Skeletal muscle satellite cell (primary cell): ENCODE data around the gene PUS10. TPM values are rescaled to one million over a fixed set of nuclear protein-coding genes. Genes with fewer than 3 reads are reported as not detected.
"Not testable (repeated sequence)": the region's sequence is repeated elsewhere in the genome, so short reads cannot be mapped to it uniquely, and the experiment has no call there.

ENCODE experiments used
- H3K27me3 ChIP-seq: 2 replicates; pipeline ENCODE4 v1.7.0; 2013; ENCODE audit warnings: low read length; ENCODE audit not compliant: control insufficient read depth, insufficient read depth
- H3K36me3 ChIP-seq: 2 replicates; pipeline ENCODE4 v1.7.0; 2013; ENCODE audit warnings: mild to moderate bottlenecking, control low read depth, low read length; ENCODE audit not compliant: insufficient read depth
- H3K4me1 ChIP-seq: 2 replicates; pipeline ENCODE4 v1.7.0; 2013; ENCODE audit warnings: low read length; ENCODE audit not compliant: control insufficient read depth, insufficient read depth
- H3K4me2 ChIP-seq: 2 replicates; pipeline ENCODE4 v1.7.0; 2013; ENCODE audit warnings: mild to moderate bottlenecking, low read length
- H3K4me3 ChIP-seq: 2 replicates; pipeline ENCODE4 v1.7.0; 2013; ENCODE audit warnings: low read length
- H3K9ac ChIP-seq: 2 replicates; pipeline ENCODE4 v1.7.0; 2013; ENCODE audit warnings: mild to moderate bottlenecking, low read depth, low read length, moderate library complexity
- H3K9me3 ChIP-seq: replicated peaks from 2 replicates; pipeline ENCODE4 v1.7.0; 2013; ENCODE audit warnings: mild to moderate bottlenecking, control low read depth, low read length
- small RNA-seq: library from RNA; depleted of rRNA; stranded (forward); fragments of <200 nt; gene quantifications from one replicate; pipeline ENCODE3, GENCODE V24; 2012

PUS10 gene

DNA sequence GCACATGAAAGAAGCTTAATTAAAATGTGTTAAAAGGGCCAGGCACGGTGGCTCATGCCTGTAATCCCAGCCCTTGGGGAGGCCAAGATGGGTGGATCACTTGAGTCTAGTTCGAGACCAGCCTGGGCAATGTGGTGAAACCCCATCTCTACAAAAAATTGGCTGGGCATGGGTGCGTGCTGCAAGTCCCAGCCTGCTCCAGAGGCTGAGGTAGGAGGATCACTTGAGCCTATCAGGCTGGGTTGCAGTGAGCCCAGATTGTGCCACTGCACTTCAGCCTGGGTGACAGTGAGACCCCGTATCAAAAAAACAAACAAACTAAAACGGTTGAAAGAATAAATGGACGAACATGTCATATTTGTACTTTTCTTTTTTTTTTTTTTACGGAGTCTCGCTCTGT is 110.7 kb downstream of the PUS10 start:
- no peaks in the 10 kb centered on the region for H3K9me3 ChIP-seq
- peaks cover 3% of the 10 kb centered on the region for H3K36me3 ChIP-seq
- H3K4me1 ChIP-seq = no peaks in the 10 kb centered on the region
- H3K4me2 ChIP-seq = no peak overlapping the region
- H3K4me3 ChIP-seq = no peak overlapping the region
- no peak overlapping the region for H3K9ac ChIP-seq
- H3K27me3 ChIP-seq = no peaks in the 10 kb centered on the region

DNA sequence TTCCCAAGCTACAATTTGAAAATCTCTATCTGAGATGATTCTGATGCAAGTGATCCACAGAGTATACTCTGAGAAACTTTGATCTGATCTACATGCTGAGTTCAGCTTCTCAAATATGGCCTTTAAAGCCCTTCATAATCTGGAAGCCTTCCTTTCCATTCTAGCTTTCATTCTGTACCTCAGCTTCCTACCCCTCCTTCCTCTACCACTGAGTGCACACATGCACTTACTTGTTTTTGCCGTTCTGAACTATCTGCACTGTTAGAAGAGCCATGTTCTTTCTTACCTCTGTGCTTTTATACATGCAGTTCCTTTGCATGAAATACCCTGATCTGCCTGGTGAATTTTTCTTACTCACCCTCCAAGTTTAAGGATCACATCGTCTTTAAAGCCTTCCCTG is 111.7 kb downstream of the PUS10 start:
- Histone ChIP-seq H3K9me3 (no peaks in the 10 kb centered on the region), H3K9ac (no peak overlapping the region), H3K4me3 (no peak overlapping the region), H3K4me1 (no peaks in the 10 kb centered on the region), H3K27me3 (no peaks in the 10 kb centered on the region), H3K36me3 (peaks cover 8% of the 10 kb centered on the region), H3K4me2 (no peak overlapping the region)

DNA sequence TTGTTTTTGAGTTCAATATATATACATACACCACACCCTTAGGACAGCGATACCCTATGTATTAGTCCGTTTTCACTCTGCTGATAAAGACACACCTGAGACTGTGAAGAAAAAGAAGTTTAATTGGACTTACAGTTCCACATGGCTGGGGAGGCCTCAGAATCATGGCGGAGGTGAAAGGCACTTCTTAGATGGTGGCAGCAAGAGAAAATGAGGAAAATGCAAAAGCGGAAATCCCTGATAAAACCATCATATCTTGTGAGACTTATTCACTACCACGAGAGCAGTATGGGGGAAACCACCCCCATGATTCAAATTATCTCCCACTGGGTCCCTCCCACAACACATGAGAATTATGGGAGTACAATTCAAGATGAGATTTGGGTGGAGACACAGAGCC is 112.2 kb downstream of the PUS10 start:
- not testable (repeated sequence) for H3K36me3 ChIP-seq, H3K9ac ChIP-seq

GRCh38 chr2:60901296-60901695 is 116.8 kb downstream of the PUS10 start:
- H3K9ac ChIP-seq, H3K36me3 ChIP-seq, H3K4me3 ChIP-seq, H3K4me2 ChIP-seq, H3K4me1 ChIP-seq, H3K27me3 ChIP-seq, H3K9me3 ChIP-seq: not testable (repeated sequence)

More for the DNA sequence above, 112.2 kb downstream of the PUS10 start:
- not testable (repeated sequence) for H3K4me3 ChIP-seq, H3K4me2 ChIP-seq, H3K4me1 ChIP-seq, H3K27me3 ChIP-seq, H3K9me3 ChIP-seq

- Histone ChIP-seq H3K9ac (no peak overlapping the region), H3K27me3 (no peaks in the 10 kb centered on the region), H3K4me3 (no peak overlapping the region), H3K4me1 (no peaks in the 10 kb centered on the region), H3K4me2 (no peak overlapping the region), H3K9me3 (no peaks in the 10 kb centered on the region), H3K36me3 (peaks cover 6% of the 10 kb centered on the region)
Observed at GRCh38 chr2:60899892-60900249, 118.2 kb downstream of the PUS10 start.

GRCh38 chr2:60899230-60899891 is 118.7 kb downstream of the PUS10 start:
- H3K36me3 ChIP-seq = peaks cover 8% of the 10 kb centered on the region
- no peak overlapping the region for H3K4me3 ChIP-seq
- no peak overlapping the region for H3K9ac ChIP-seq
- no peak overlapping the region for H3K4me2 ChIP-seq
- H3K9me3 ChIP-seq = no peaks in the 10 kb centered on the region
- no peaks in the 10 kb centered on the region for H3K27me3 ChIP-seq
- no peaks in the 10 kb centered on the region for H3K4me1 ChIP-seq

DNA sequence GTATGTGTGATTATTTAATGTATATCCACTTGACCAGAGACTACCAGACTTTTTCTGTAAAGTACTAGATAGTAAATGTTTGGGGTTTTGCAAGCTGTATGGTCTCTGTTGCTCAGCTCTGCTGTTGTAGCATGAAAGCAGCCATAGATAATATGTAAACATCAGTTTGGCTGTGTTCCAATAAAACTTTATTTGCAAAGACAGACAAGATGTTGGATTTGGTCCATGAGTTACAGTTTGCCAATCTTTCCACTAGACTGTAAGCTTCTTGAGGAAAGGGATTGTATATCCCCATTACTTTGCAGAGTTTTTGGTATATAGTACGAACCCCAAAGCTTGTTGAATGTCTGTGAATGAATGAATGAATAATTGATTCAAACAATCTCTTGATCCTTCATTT is 119.5 kb downstream of the PUS10 start:
- Histone ChIP-seq H3K36me3 (peaks cover 14% of the 10 kb centered on the region), H3K4me1 (no peaks in the 10 kb centered on the region), H3K4me3 (no peak overlapping the region), H3K27me3 (no peaks in the 10 kb centered on the region), H3K9ac (no peak overlapping the region), H3K9me3 (no peaks in the 10 kb centered on the region), H3K4me2 (no peak overlapping the region)

Small RNA genes lying within 50 kb of the gene (small RNA-seq; reads per million reads assigned to genes)
- gene RNA5SP95 (not detected), gene RNU4-51P (not detected)
